Panc1 (cell line): ENCODE data around the gene NXPH1. TPM values are rescaled to one million over a fixed set of nuclear protein-coding genes. Genes with fewer than 3 reads are reported as not detected.

Source experiments
- ATAC-seq: fragments of 200-7000 bp; cut with Tn5 transposase; 2 replicates; pipeline ENCODE4 v1.9.1; 2020; ENCODE audit warnings: mild to moderate bottlenecking, moderate library complexity
- BruUV-seq: library from RNA; stranded (reverse); fragments of 400-500 nt; replicated peaks from 2 replicates; lab custom pipeline; 2021; lab: Mats Ljungman, UMichigan
- CTCF ChIA-PET: fragments of 300-600 bp; sonication (Branson Sonifier 250); formaldehyde crosslinking; loops from one replicate; lab custom pipeline; 2022; ENCODE audit warnings: antibody characterized with exemption; lab: Charles Lee
- POLR2A ChIA-PET: fragments of 300-600 bp; sonication (Branson Sonifier 250); formaldehyde crosslinking; loops from one replicate; lab custom pipeline; 2022; ENCODE audit warnings: antibody characterized with exemption; lab: Charles Lee
- DNase-seq: peaks from one replicate; pipeline ENCODE4 v3.0.0-alpha.2; 2010; ENCODE audit warnings: low read depth, low spot score
- H3K27ac ChIP-seq: 2 replicates; pipeline ENCODE4 v1.5.1; 2011; ENCODE audit warnings: mild to moderate bottlenecking, low read length, inconsistent platforms
- H3K27me3 ChIP-seq: fragments of 200-500 bp; sonication (Bioruptor generic); 2 replicates; pipeline ENCODE4 v1.6.0; 2014; ENCODE audit warnings: low read length, inconsistent platforms; ENCODE audit not compliant: control insufficient read depth, insufficient read depth
- H3K36me3 ChIP-seq: fragments of 200-500 bp; sonication (Bioruptor generic); 2 replicates; pipeline ENCODE4 v1.5.1; 2014; ENCODE audit warnings: inconsistent platforms, mild to moderate bottlenecking, low read length, moderate library complexity; ENCODE audit not compliant: control insufficient read depth, insufficient read depth
- H3K4me1 ChIP-seq: 2 replicates; pipeline ENCODE4 v1.5.1; 2011; ENCODE audit warnings: inconsistent platforms, mild to moderate bottlenecking, low read length, moderate library complexity; ENCODE audit not compliant: control insufficient read depth, insufficient read depth
- H3K4me3 ChIP-seq, 2 experiments: 2 replicates each; pipeline ENCODE4 v1.5.1; 2011 to 2012; ENCODE audit warnings: low read depth in 2 of 2, low read length in 2 of 2, mild to moderate bottlenecking in 2 of 2, inconsistent platforms in 1 of 2, moderate library complexity in 1 of 2
- H3K9me3 ChIP-seq: fragments of 200-500 bp; sonication (Bioruptor generic); 2 replicates; pipeline ENCODE4 v1.5.1; 2014; ENCODE audit warnings: low read depth, mild to moderate bottlenecking, inconsistent platforms, low read length, moderate library complexity; ENCODE audit not compliant: control insufficient read depth, insufficient read depth
- POLR2AphosphoS5 ChIP-seq: IDR thresholded peaks from 2 replicates; pipeline ENCODE4 v1.6.1; 2012; ENCODE audit warnings: mild to moderate bottlenecking, low read depth, low read length, moderate library complexity
- REST ChIP-seq, 2 experiments: IDR thresholded peaks; 2 replicates each; pipeline ENCODE4 v1.6.1; 2011 to 2012; ENCODE audit warnings: low read depth in 2 of 2, control low read depth in 1 of 2, low read length in 1 of 2, mild to moderate bottlenecking in 1 of 2, moderate library complexity in 1 of 2; ENCODE audit not compliant: insufficient read depth in 1 of 2
- SIN3A ChIP-seq: IDR thresholded peaks from 2 replicates; pipeline ENCODE4 v1.6.1; 2012; ENCODE audit warnings: low read depth, mild to moderate bottlenecking, low read length, moderate library complexity, borderline replicate concordance; ENCODE audit not compliant: insufficient read depth
- TCF7L2 ChIP-seq: IDR thresholded peaks from 2 replicates; pipeline ENCODE4 v1.6.1; 2011; ENCODE audit warnings: mild to moderate bottlenecking, low read depth, low read length, inconsistent platforms
- in situ Hi-C: cut with HindIII; loops from 2 replicates; pipeline ENCODE4 v1.10.0; 2016; ENCODE audit warnings: low sequenced_read_pairs, low pct_unique_long_range_greater_than_20kb
- intact Hi-C: fragments of 100-400 bp; cut with micrococcal nuclease; formaldehyde crosslinking; loops from one replicate; pipeline ENCODE4 v1.10.0; 2022; ENCODE audit not compliant: unreplicated experiment
- total RNA-seq: library from RNA; stranded (reverse); gene quantifications from one replicate; pipeline ENCODE4 v1.2.1, GENCODE V29; 2021; ENCODE audit not compliant: unreplicated experiment
- TF ChIP-seq, protein P1 (sequence below): fragments of 450-650 bp; IDR thresholded peaks from 2 replicates; pipeline ENCODE4 v1.5.1; 2017; ENCODE audit warnings: mild to moderate bottlenecking

The NXPH1 gene
- total RNA-seq, 1 experiment from 2014 or later = not detected

DNA sequence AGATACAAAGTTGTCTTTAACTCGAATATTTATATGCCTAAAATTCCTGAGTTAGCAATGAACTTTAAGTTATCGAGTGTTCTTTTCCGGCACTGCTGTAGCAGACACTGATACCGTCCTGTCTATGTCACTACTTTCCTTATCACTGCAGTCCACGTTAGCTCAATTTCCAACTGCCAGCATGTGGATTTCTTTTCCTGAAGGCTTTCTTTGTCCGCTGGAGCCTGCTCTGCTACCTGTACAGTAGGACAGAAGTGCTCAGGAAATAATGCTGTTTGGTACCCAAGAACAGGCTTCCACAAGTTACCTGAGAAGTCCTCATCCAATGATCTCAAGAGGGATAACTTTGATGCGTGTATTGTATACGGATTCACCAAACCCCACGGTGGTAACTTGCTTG, 329.4 kb downstream of the NXPH1 start:
- TF ChIP-seq POLR2AphosphoS5 (no peak), TCF7L2 (no peak)
- in situ Hi-C loops = no loop called here
- Histone ChIP-seq H3K4me1 (no peaks in the 10 kb centered on the region), H3K9me3 (peaks cover 6% of the 10 kb centered on the region; the same call in 1 of the 2 replicates), H3K27ac (no peak overlapping the region), H3K36me3 (no peaks in the 10 kb centered on the region), H3K4me3 (no peak overlapping the region), H3K27me3 (no peaks in the 10 kb centered on the region)
- intact Hi-C loops = no loop called here
- BruUV-seq = no TSS peak
- DNase-seq (no peak), ATAC-seq (no peak)
- CTCF ChIA-PET = no interaction called here
- POLR2A ChIA-PET = no interaction called here

- DNase-seq = no peak
- CTCF ChIA-PET = no interaction called here
- Histone ChIP-seq H3K36me3 (no peaks in the 10 kb centered on the region), H3K27me3 (no peaks in the 10 kb centered on the region), H3K27ac (no peak overlapping the region), H3K9me3 (peaks cover 6% of the 10 kb centered on the region; the same call in 1 of the 2 replicates), H3K4me3 (no peak overlapping the region), H3K4me1 (no peaks in the 10 kb centered on the region)
- ATAC-seq = no peak
- in situ Hi-C loops = no loop called here
- intact Hi-C loops = no loop called here
- BruUV-seq = no TSS peak
- no peak for TF ChIP-seq POLR2AphosphoS5
- no peak for TF ChIP-seq SIN3A
- POLR2A ChIA-PET = no interaction called here
These were observed 332.0 kb downstream of the NXPH1 start for GRCh38 chr7:8765374-8765773.

- ATAC-seq = no peak
- in situ Hi-C loops (no loop called here), intact Hi-C loops (no loop called here)
- Histone ChIP-seq H3K27me3 (no peaks in the 10 kb centered on the region), H3K4me1 (no peaks in the 10 kb centered on the region), H3K9me3 (no peaks in the 10 kb centered on the region), H3K27ac (no peak overlapping the region), H3K36me3 (no peaks in the 10 kb centered on the region), H3K4me3 (no peak overlapping the region)
- TF ChIP-seq POLR2AphosphoS5 = no peak
- TF ChIP-seq SIN3A = no peak
- TF ChIP-seq, protein P1, sequence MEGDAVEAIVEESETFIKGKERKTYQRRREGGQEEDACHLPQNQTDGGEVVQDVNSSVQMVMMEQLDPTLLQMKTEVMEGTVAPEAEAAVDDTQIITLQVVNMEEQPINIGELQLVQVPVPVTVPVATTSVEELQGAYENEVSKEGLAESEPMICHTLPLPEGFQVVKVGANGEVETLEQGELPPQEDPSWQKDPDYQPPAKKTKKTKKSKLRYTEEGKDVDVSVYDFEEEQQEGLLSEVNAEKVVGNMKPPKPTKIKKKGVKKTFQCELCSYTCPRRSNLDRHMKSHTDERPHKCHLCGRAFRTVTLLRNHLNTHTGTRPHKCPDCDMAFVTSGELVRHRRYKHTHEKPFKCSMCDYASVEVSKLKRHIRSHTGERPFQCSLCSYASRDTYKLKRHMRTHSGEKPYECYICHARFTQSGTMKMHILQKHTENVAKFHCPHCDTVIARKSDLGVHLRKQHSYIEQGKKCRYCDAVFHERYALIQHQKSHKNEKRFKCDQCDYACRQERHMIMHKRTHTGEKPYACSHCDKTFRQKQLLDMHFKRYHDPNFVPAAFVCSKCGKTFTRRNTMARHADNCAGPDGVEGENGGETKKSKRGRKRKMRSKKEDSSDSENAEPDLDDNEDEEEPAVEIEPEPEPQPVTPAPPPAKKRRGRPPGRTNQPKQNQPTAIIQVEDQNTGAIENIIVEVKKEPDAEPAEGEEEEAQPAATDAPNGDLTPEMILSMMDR = no peak
- no peak for TF ChIP-seq REST (IDR thresholded peaks at IDR 0.05; ENCODE audit: insufficient read depth in 1 of 2, low read depth in 2 of 2, low read length in 1 of 2)
- TF ChIP-seq TCF7L2 = no peak
- BruUV-seq = no TSS peak
- POLR2A ChIA-PET = no interaction called here
- CTCF ChIA-PET = no interaction called here
- no peak for DNase-seq
These were observed 340.1 kb downstream of the NXPH1 start for GRCh38 chr7:8773518-8773917.
